Measurements from ENCODE around the gene AGRN. TPM values are rescaled to one million over a fixed set of nuclear protein-coding genes. Genes with fewer than 3 reads are reported as not detected.

AGRN gene
- total RNA-seq, 1 donor from 2014 or later, result 479 TPM

GRCh38 chr1:995665-996633, 24.0 kb upstream of the AGRN start:
- no peak overlapping the region for H3K4me3 ChIP-seq (ENCODE audit: low read depth, low read length)
- no peak for DNase-seq (ENCODE audit: low read depth)
- peaks cover 14% of the 10 kb centered on the region for H3K27me3 ChIP-seq (ENCODE audit: control insufficient read depth, insufficient read depth, low read length)
- no peaks in the 10 kb centered on the region for H3K36me3 ChIP-seq (ENCODE audit: control insufficient read depth, insufficient read depth, low read length)
- TF ChIP-seq CTCF (IDR thresholded peaks at IDR 0.05; ENCODE audit: insufficient read depth, low read length, poor library complexity, severe bottlenecking), result no peak

GRCh38 chr1:996851-997712, 22.8 kb upstream of the AGRN start:
- no peak for TF ChIP-seq CTCF (IDR thresholded peaks at IDR 0.05; ENCODE audit: insufficient read depth, low read length, poor library complexity, severe bottlenecking)
- H3K36me3 ChIP-seq (ENCODE audit: control insufficient read depth, insufficient read depth, low read length), result no peaks in the 10 kb centered on the region
- no peak overlapping the region for H3K4me3 ChIP-seq (ENCODE audit: low read depth, low read length)
- peaks cover 14% of the 10 kb centered on the region for H3K27me3 ChIP-seq (ENCODE audit: control insufficient read depth, insufficient read depth, low read length)
- no peak for DNase-seq (ENCODE audit: low read depth)

- DNase-seq (ENCODE audit: low read depth), result no peak
- Histone ChIP-seq H3K36me3 (ENCODE audit: control insufficient read depth, insufficient read depth, low read length) (no peaks in the 10 kb centered on the region), H3K27me3 (ENCODE audit: control insufficient read depth, insufficient read depth, low read length) (peaks cover 14% of the 10 kb centered on the region), H3K4me3 (ENCODE audit: low read depth, low read length) (no peak overlapping the region)
- TF ChIP-seq CTCF (IDR thresholded peaks at IDR 0.05; ENCODE audit: insufficient read depth, low read length, poor library complexity, severe bottlenecking), result no peak
Observed at GRCh38 chr1:997713-997992, 22.3 kb upstream of the AGRN start.

- no peak for DNase-seq (ENCODE audit: low read depth)
- Histone ChIP-seq H3K36me3 (ENCODE audit: control insufficient read depth, insufficient read depth, low read length) (no peaks in the 10 kb centered on the region), H3K4me3 (ENCODE audit: low read depth, low read length) (peak overlapping the region; percentile 83), H3K27me3 (ENCODE audit: control insufficient read depth, insufficient read depth, low read length) (peaks cover 14% of the 10 kb centered on the region)
- no peak for TF ChIP-seq CTCF (IDR thresholded peaks at IDR 0.05; ENCODE audit: insufficient read depth, low read length, poor library complexity, severe bottlenecking)
Observed at GRCh38 chr1:997993-998744, 21.8 kb upstream of the AGRN start.

GRCh38 chr1:998745-998994, 21.2 kb upstream of the AGRN start:
- no peak for DNase-seq (ENCODE audit: low read depth)
- peaks cover 14% of the 10 kb centered on the region for H3K27me3 ChIP-seq (ENCODE audit: control insufficient read depth, insufficient read depth, low read length)
- no peaks in the 10 kb centered on the region for H3K36me3 ChIP-seq (ENCODE audit: control insufficient read depth, insufficient read depth, low read length)
- TF ChIP-seq CTCF (IDR thresholded peaks at IDR 0.05; ENCODE audit: insufficient read depth, low read length, poor library complexity, severe bottlenecking), result no peak
- peak overlapping the region; percentile 83 for H3K4me3 ChIP-seq (ENCODE audit: low read depth, low read length)

Measured in kidney epithelial cell (primary cell).